Calu3 (cell line): Measurements from ENCODE around the gene ZNF101. TPM values are rescaled to one million over a fixed set of nuclear protein-coding genes. Genes with fewer than 3 reads are reported as not detected.
A peak's percentile ranks its signal among the peaks of the same experiment; 100 is the strongest.

Experiments
- BruUV-seq: library from RNA; stranded (reverse); fragments of 400-500 nt; replicated peaks from 2 replicates; lab custom pipeline; 2021; lab: Mats Ljungman, UMichigan
- CTCF ChIA-PET: fragments of 300-600 bp; sonication (Branson Sonifier 250); formaldehyde crosslinking; loops from one replicate; lab custom pipeline; 2022; ENCODE audit warnings: antibody characterized with exemption; lab: Charles Lee
- DNase-seq: peaks from one replicate; pipeline ENCODE4 v3.0.0; 2022
- H3K27ac Mint-ChIP-seq: one replicate; pipeline ENCODE4 v1.8.0; 2022; ENCODE audit warnings: mixed read lengths; ENCODE audit not compliant: unreplicated experiment
- H3K27me3 Mint-ChIP-seq: one replicate; pipeline ENCODE4 v1.8.0; 2022; ENCODE audit warnings: mixed read lengths; ENCODE audit not compliant: unreplicated experiment
- H3K36me3 Mint-ChIP-seq: one replicate; pipeline ENCODE4 v1.8.0; 2022; ENCODE audit warnings: mild to moderate bottlenecking, moderate library complexity, mixed read lengths; ENCODE audit not compliant: insufficient read depth, unreplicated experiment
- H3K4me1 Mint-ChIP-seq: one replicate; pipeline ENCODE4 v1.8.0; 2022; ENCODE audit warnings: mild to moderate bottlenecking, low read depth, mixed read lengths; ENCODE audit not compliant: unreplicated experiment
- H3K4me3 Mint-ChIP-seq: one replicate; pipeline ENCODE4 v1.8.0; 2022; ENCODE audit warnings: mild to moderate bottlenecking, low read depth, moderate library complexity, mixed read lengths; ENCODE audit not compliant: unreplicated experiment
- H3K9me3 Mint-ChIP-seq: one replicate; pipeline ENCODE4 v1.8.0; 2022; ENCODE audit warnings: low read depth, mixed read lengths; ENCODE audit not compliant: unreplicated experiment
- intact Hi-C: fragments of 100-400 bp; cut with micrococcal nuclease; formaldehyde crosslinking; loops from one replicate; pipeline ENCODE4 v1.10.0; 2022; ENCODE audit not compliant: unreplicated experiment
- total RNA-seq: library from RNA; stranded (reverse); gene quantifications from 2 replicates; pipeline ENCODE4 v1.2.3, GENCODE V29; 2022
- TF ChIP-seq, protein P1 (sequence below): fragments of 200-600 bp; IDR thresholded peaks from one replicate; pipeline ENCODE4 v1.8.0; 2022; ENCODE audit warnings: antibody characterized with exemption; ENCODE audit not compliant: unreplicated experiment

Gene ZNF101
- total RNA-seq, 1 experiment from 2014 or later = 8.3 TPM

DNA sequence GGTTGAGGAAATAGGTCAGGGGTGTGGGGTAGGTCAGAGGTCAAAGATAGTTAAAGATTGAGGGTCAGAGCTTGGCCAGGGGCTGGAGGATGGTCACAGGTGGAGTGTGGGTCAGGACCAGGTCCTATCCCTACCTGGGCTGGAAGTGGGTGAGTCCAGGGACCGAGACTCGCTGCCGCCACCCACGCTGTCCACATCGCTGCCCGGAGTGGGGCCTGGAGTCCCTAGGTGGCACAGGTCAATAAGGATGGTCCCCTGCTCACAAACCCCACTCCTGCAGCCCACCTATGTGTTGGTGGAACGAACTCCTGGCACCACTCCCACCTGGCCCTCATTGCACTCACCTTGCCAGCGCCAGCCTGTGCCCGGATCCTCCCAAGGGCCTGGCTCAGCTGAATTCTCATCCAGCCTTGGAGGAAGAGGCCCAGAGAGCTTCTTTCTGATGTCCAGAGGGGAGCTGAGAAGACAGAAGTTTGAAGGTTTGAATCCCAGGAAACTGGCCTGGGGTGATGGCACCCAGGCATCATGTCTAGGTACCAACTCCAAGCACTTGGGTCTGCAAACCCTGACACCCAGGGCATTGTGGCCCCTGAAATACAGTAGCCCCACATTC, 32.0 kb upstream of the ZNF101 start:
- Mint-ChIP-seq H3K9me3 (no peaks in the 10 kb centered on the region), H3K27me3 (no peaks in the 10 kb centered on the region), H3K4me1 (no peaks in the 10 kb centered on the region), H3K27ac (no peak overlapping the region), H3K36me3 (peaks cover 13% of the 10 kb centered on the region), H3K4me3 (no peak overlapping the region)
- CTCF ChIA-PET = no interaction called here
- intact Hi-C loops = no loop called here
- TF ChIP-seq, protein P1, sequence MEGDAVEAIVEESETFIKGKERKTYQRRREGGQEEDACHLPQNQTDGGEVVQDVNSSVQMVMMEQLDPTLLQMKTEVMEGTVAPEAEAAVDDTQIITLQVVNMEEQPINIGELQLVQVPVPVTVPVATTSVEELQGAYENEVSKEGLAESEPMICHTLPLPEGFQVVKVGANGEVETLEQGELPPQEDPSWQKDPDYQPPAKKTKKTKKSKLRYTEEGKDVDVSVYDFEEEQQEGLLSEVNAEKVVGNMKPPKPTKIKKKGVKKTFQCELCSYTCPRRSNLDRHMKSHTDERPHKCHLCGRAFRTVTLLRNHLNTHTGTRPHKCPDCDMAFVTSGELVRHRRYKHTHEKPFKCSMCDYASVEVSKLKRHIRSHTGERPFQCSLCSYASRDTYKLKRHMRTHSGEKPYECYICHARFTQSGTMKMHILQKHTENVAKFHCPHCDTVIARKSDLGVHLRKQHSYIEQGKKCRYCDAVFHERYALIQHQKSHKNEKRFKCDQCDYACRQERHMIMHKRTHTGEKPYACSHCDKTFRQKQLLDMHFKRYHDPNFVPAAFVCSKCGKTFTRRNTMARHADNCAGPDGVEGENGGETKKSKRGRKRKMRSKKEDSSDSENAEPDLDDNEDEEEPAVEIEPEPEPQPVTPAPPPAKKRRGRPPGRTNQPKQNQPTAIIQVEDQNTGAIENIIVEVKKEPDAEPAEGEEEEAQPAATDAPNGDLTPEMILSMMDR = no peak
- no peak for DNase-seq
- BruUV-seq = no TSS peak

DNA sequence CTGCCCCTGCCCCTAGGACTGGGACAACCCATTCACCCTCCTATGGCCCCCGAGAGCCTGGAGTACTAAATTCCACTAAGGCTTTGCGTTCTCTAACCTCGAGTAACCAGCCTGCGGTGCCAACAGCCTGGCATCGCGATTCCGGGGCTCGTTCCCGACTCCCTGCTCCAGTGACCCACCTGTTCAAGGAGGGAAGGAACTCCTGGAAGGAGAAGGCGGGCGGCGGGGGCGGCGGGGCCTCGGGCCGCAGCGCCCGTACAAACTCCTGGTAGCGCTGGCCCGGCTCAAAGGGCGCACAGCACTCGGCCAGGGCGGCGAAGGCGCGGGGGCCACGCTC, 31.5 kb upstream of the ZNF101 start:
- Mint-ChIP-seq H3K27ac (no peak overlapping the region), H3K4me1 (peaks cover 2% of the 10 kb centered on the region), H3K9me3 (no peaks in the 10 kb centered on the region), H3K4me3 (no peak overlapping the region), H3K27me3 (no peaks in the 10 kb centered on the region), H3K36me3 (peaks cover 17% of the 10 kb centered on the region)
- CTCF ChIA-PET = no interaction called here
- no peak for DNase-seq
- intact Hi-C loops = no loop called here
- TF ChIP-seq, protein P1 = no peak
- BruUV-seq = no TSS peak

DNA sequence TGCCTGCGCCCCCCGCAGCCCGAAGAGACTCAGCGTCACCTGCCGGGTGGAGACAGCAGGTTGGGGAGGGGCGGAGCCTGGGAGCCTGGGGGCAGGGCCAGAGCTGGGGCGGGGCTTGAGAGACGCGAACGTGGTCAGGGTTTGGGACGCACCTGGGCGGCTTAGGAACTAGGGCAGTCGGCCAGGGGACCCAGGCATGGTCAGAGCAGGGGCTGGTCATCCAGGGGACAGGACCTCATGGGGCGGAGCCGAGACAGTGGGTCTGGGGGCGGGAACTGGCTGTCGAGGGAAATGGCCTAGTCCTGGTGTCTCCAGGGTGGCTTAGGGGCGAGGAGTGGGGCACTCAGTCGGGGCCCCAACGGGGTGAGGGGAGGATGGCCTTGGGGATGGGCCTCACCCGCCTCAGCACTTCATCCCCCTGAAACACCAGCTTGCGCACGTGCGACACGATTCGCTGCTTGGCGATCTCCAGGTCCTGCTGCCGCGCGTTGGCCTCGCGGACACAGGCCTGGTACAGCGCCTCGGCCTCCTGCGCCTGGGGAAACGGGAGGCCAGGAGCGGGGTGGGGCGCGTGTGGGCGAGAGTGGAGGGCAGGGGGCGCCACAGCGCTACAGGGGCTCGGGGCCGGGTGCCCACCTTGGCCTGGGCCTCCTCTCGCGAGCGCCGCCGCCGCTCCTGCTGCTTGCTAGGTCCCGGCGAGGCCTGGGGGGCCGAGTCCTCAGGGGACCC, 31.0 kb upstream of the ZNF101 start:
- Mint-ChIP-seq H3K36me3 (peaks cover 22% of the 10 kb centered on the region), H3K27ac (no peak overlapping the region), H3K4me1 (peaks cover 7% of the 10 kb centered on the region), H3K27me3 (no peaks in the 10 kb centered on the region), H3K4me3 (no peak overlapping the region), H3K9me3 (no peaks in the 10 kb centered on the region)
- no TSS peak for BruUV-seq
- DNase-seq = no peak
- intact Hi-C loops = no loop called here
- TF ChIP-seq, protein P1 = no peak
- CTCF ChIA-PET = no interaction called here

DNA sequence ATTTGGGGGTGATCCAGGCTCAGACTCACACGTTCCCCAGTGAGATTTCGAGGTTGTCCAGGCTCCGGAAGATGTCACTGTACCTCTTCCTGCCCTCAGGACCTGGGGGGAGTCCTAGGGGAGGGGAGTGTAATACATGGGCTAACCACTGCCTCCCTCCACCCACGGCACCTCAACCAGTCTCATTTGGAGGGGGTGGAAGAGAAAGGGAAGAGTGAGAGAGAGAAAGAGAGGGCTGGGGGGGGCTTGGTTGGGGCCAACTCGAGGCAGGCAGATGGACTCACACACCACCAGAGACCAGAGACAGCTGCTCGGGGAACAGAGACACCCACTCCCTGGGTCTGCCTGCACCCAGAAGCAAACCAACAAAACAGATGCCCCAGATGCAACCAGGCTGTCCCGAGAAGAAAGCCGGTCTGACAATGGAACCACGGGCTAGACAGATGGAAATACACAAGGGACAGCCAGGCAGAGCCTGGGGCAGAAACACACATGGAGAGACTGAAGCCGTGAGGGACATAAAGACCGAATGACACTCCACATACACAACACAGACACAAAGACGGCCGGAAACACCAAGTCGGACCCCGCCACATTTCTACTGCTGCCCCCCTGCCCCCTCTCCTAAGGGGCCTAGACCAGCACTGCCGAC, 26.0 kb upstream of the ZNF101 start:
- BruUV-seq = no TSS peak
- CTCF ChIA-PET = no interaction called here
- no peaks in the 10 kb centered on the region for H3K9me3 Mint-ChIP-seq
- peak overlapping the region; percentile 67 for H3K27ac Mint-ChIP-seq
- H3K4me1 Mint-ChIP-seq = peaks cover 8% of the 10 kb centered on the region
- TF ChIP-seq, protein P1 = no peak
- intact Hi-C loops = no loop called here
- no peak for DNase-seq
- H3K27me3 Mint-ChIP-seq = no peaks in the 10 kb centered on the region
- peaks cover 26% of the 10 kb centered on the region for H3K36me3 Mint-ChIP-seq
- peak overlapping the region; percentile 87 for H3K4me3 Mint-ChIP-seq
